BJ (cell line): ENCODE results near the gene PER1. TPM values are rescaled to one million over a fixed set of nuclear protein-coding genes. Genes with fewer than 3 reads are reported as not detected.

Experiments
- CTCF ChIA-PET: fragments of 350-600 bp; formaldehyde crosslinking; extraction: SDS; loops from one replicate; lab custom pipeline; 2021; ENCODE audit warnings: antibody characterized with exemption, inconsistent platforms; lab: Yijun Ruan, JAX
- POLR2A ChIA-PET: fragments of 300-600 bp; sonication (Branson Sonifier 250); formaldehyde crosslinking; extraction: SDS; loops from one replicate; lab custom pipeline; 2021; ENCODE audit warnings: antibody characterized with exemption; lab: Charles Lee
- DNase-seq: peaks from one replicate; pipeline ENCODE4 v3.0.0-alpha.2; 2011; ENCODE audit warnings: low read depth
- H3K27me3 ChIP-seq: 2 replicates; pipeline ENCODE4 v1.6.0; 2011; ENCODE audit warnings: low read length; ENCODE audit not compliant: control insufficient read depth, insufficient read depth
- H3K36me3 ChIP-seq: 2 replicates; pipeline ENCODE4 v1.5.1; 2011; ENCODE audit warnings: low read length; ENCODE audit not compliant: control insufficient read depth, insufficient read depth
- H3K4me3 ChIP-seq: 2 replicates; pipeline ENCODE4 v1.5.1; 2011; ENCODE audit warnings: low read depth, mild to moderate bottlenecking, control low read depth, low read length
- polyA plus RNA-seq: library from polyadenylated mRNA; depleted of rRNA; stranded (reverse); fragments of >200 nt; gene quantifications from 2 replicates; pipeline ENCODE4 v1.2.3, GENCODE V29; 2011
- TF ChIP-seq, protein P1 (sequence below): IDR thresholded peaks from 2 replicates; pipeline ENCODE4 v1.5.1; 2011; ENCODE audit warnings: low read depth, mild to moderate bottlenecking, control low read depth, inconsistent platforms, low read length, moderate library complexity; ENCODE audit not compliant: insufficient read depth

Gene PER1
- polyA plus RNA-seq, 1 experiment: 7.7 TPM

DNA sequence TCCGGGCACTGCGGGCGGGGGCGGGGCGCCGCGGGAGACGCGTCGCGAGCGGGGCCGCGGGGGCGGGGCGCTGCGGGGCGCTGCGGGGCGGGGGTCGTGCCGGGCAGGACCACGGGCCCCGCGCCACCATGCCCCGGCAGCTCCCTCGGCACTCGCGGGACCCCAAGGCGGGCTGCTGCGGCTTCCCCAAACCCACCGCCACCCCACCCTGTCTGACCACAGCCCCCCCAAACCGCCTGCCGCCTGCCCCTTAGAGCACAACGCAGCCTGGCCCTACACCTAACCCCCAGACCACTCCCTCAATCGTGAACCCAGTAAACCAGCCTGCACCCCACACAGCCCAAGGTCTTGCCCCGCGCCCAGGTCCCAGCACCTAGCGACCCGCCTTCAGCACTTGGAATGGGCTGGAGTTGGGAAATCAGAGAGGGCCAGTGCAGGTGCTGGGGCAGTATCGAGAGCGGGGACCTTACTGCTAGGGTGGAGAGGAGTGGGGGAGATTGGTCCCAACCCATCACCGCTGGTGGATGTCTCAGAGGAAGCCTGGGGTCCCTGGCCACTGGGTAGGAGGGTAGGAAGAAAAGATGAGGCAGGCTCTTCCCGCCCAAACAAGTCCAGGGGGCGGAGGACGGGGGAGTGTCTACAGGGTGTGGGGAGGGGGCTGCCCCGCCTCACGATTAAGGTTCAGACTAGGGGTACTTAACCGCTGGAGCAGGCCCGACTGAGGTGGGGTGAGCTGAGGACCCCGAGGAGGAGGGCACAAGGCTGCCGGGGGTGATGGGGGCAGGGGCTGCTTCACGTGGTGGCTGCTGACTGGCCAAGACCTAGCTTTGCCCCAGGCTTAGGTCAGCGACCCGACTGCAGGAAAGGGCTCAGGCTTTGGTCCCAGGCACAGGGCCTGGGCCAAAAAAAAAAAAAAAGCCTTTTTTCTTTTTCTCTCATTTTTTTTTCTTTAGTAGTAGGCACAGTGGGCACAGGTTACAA, 11.1 kb upstream of the PER1 start:
- POLR2A ChIA-PET: interaction anchor here (0.7 kb wide), 1 partner anchor 10 kb away, joined by 10 read pairs; no protein-coding TSS in a partner anchor
- peak overlapping the region; percentile 100 for H3K4me3 ChIP-seq
- peaks cover 12% of the 10 kb centered on the region for H3K36me3 ChIP-seq
- H3K27me3 ChIP-seq: no peaks in the 10 kb centered on the region
- no peak for DNase-seq
- TF ChIP-seq, protein P1, sequence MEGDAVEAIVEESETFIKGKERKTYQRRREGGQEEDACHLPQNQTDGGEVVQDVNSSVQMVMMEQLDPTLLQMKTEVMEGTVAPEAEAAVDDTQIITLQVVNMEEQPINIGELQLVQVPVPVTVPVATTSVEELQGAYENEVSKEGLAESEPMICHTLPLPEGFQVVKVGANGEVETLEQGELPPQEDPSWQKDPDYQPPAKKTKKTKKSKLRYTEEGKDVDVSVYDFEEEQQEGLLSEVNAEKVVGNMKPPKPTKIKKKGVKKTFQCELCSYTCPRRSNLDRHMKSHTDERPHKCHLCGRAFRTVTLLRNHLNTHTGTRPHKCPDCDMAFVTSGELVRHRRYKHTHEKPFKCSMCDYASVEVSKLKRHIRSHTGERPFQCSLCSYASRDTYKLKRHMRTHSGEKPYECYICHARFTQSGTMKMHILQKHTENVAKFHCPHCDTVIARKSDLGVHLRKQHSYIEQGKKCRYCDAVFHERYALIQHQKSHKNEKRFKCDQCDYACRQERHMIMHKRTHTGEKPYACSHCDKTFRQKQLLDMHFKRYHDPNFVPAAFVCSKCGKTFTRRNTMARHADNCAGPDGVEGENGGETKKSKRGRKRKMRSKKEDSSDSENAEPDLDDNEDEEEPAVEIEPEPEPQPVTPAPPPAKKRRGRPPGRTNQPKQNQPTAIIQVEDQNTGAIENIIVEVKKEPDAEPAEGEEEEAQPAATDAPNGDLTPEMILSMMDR: no peak
- CTCF ChIA-PET: interaction anchor here (0.7 to 1.1 kb wide), 4 partner anchors 9 to 45 kb away, joined by 3 to 6 read pairs (median 3); partner anchors contain the start of gene ALOXE3

DNA sequence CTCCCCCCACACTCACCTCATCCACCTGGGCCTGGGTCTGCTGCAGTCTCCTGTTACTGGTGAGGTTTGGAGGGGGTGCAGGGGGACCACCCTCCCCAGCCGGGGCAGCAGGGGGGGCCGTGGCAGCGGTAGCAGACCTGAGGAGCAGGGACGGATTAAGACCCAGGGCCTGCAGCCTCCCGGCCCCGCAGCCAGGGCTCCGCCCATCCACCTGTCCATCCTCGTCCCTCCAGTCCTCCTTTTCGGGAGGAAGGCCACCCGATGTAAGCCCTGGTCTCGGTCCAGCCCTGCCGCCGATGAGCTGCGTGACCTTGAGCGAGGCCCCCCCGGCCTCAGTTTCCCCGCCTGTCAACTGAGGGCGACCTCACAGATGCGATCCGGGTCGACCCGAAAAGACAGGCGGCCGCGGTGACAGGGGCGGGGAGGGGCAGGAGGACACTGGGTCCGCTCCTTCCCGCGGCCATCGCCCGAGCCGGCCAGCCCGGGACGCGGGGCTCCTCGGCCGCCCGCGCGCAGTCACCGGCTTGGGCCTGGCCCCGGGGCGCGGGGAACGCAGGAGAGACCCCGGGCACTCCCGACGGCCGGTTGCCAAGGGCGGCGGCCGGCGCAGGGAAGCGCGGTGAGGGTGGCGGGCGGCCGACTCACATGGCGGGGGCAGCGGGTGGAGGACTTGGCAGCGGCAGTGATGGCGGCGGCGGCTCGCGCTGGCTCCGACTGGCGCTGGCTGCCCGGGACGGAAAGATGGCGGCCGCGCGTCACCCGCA, 10.2 kb upstream of the PER1 start, which contains the start of gene VAMP2:
VAMP2 (minus strand) TSS at position 716 of the 764 bp plus-strand sequence; CDS start at position 647, 69 bp downstream.
- DNase-seq: no peak
- TF ChIP-seq, protein P1: 0 out of 2 replicates have a peak, but pooled peaks have one; percentile 1
- Histone ChIP-seq H3K36me3 (peaks cover 12% of the 10 kb centered on the region), H3K27me3 (no peaks in the 10 kb centered on the region), H3K4me3 (peak within 1 kb of the TSS; percentile 100)
- POLR2A ChIA-PET: no interaction called here
- CTCF ChIA-PET: interaction anchor here (0.7 to 1.2 kb wide), 2 partner anchors 11 to 62 kb away, joined by 3 read pairs; no protein-coding TSS in a partner anchor

DNA sequence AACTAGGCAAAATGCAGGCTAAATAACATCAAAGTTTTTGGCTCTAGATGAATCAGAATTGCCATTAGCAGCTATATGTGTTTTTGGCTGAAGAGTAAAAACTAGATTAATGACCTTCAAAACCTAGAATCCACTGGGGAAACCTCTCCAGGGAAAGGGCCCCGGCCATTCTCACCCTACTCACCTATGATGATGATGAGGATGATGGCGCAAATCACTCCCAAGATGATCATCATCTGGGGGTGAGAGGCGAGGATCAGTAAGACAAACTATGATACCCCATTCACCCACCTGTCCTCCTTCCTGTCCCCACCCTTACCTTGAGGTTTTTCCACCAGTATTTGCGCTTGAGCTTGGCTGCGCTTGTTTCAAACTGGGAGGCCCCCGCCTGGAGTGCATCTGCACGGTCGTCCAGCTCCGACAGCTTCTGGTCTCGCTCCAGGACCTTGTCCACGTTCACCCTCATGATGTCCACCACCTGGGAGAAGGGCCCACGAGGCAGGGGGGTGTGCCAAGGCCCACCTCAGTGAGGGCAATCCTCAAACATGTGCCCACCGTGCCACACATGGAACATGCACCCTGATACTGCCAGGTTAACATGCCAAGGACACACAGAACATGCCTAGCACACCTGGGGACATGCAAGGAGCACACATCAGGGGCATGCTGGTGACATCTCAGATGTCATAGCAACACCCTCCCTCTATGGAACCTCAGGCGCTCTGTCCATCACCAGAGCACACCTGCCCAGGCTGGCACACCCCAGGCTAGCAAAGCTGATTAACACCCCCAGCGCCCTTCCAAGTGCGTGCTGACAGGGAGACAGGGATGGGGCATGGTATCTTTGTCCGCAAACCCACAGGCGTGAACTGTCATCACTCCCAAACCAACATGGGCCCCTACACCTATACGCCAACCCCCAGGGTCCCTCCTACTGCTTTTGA, 9.4 kb upstream of the PER1 start:
- TF ChIP-seq, protein P1: no peak
- CTCF ChIA-PET: interaction anchor here (0.5 to 4.7 kb wide), 6 partner anchors 11 to 62 kb away, joined by 3 to 31 read pairs (median 4); no protein-coding TSS in a partner anchor

DNA sequence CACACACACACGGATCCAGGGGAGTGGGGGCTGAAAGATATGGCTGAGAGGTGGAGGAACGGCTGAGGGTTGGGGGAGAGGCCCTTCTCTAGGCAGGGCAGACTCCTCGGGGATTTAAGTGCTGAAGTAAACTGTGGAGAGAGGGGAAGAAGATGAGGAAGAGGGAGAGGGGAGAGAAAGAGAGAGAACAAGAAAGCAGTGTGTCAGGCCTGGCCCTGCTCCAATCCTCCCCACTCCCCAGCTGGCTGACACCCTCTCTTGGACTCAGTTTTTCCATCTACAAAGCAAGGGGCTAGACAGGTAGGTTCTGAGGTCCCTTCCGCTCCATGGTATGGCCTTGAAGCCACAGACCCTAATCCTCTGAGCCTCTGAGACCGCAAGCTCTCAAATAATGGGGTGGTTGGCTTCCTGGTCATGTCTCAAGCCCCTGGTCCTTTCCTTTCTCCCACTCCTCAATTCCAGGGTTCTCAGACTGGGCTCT, 8.6 kb upstream of the PER1 start:
- Histone ChIP-seq H3K36me3 (peaks cover 12% of the 10 kb centered on the region), H3K4me3 (no peak overlapping the region), H3K27me3 (no peaks in the 10 kb centered on the region)
- TF ChIP-seq, protein P1: no peak
- ChIA-PET CTCF (interaction anchor here (0.5 to 4.7 kb wide), 6 partner anchors 10 to 67 kb away, joined by 3 to 31 read pairs (median 4); no protein-coding TSS in a partner anchor), POLR2A (no interaction called here)
- no peak for DNase-seq

More for the DNA sequence above, 9.4 kb upstream of the PER1 start:
- Histone ChIP-seq H3K36me3 (peaks cover 12% of the 10 kb centered on the region), H3K27me3 (no peaks in the 10 kb centered on the region), H3K4me3 (peak overlapping the region; percentile 100)
- no peak for DNase-seq
- POLR2A ChIA-PET: no interaction called here
